ENCODE measurements around the gene IRF2BP2.
"Not testable (repeated sequence)": the region's sequence is repeated elsewhere in the genome, so short reads cannot be mapped to it uniquely, and the experiment has no call there.

DNA sequence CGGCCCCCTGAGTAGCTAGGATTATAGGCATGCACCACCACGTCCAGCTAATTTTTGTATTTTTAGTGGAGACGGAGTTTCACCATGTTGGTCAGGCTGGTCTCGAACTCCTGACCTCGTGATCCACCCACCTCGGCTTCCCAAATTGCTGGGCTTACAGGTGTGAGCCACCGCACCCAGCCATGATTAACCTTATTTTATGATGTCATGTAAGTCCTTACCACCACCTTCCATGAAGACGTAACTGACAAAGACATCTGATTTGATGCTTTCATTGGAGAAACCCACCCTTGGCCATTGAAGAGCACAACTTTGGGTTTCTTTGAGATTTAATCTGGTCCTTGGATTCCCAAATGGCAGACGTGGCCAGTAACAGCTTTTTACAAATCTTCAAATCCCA is 24.9 kb upstream of the IRF2BP2 start:
- TF ChIP-seq, protein P1, sequence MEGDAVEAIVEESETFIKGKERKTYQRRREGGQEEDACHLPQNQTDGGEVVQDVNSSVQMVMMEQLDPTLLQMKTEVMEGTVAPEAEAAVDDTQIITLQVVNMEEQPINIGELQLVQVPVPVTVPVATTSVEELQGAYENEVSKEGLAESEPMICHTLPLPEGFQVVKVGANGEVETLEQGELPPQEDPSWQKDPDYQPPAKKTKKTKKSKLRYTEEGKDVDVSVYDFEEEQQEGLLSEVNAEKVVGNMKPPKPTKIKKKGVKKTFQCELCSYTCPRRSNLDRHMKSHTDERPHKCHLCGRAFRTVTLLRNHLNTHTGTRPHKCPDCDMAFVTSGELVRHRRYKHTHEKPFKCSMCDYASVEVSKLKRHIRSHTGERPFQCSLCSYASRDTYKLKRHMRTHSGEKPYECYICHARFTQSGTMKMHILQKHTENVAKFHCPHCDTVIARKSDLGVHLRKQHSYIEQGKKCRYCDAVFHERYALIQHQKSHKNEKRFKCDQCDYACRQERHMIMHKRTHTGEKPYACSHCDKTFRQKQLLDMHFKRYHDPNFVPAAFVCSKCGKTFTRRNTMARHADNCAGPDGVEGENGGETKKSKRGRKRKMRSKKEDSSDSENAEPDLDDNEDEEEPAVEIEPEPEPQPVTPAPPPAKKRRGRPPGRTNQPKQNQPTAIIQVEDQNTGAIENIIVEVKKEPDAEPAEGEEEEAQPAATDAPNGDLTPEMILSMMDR (IDR thresholded peaks at IDR 0.05), result not testable (repeated sequence)
- TF ChIP-seq POLR2A (IDR thresholded peaks at IDR 0.05), result not testable (repeated sequence)
